ENCODE measurements around the gene WWOX.

Gene WWOX

DNA sequence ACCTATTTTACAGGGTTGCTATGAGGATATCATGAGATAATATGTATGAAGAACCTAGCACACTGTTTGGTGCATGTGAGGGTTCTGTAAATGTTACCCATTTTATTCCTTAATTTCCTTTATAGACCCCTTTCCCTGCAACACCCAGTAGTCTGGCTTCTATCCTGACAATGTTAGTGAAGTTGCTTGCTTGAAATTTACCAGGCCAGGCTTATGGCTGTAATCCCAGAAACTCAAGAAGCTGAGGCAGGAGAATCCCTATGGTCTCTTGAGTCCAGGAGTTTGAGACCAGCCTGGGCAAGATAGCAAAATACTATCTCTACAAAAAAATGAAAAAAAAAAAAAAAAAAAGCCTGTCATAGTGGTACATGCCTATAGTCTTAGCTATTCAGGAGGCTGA lies 779.1 kb downstream of the WWOX start:
- H3K4me3 ChIP-seq (ENCODE audit: low read length), result no peak overlapping the region
- TF ChIP-seq CTCF (IDR thresholded peaks at IDR 0.05; ENCODE audit: insufficient read depth, low read depth, low read length, missing control alignments), result no peak
- DNase-seq (ENCODE audit: low read depth), result no peak

DNA sequence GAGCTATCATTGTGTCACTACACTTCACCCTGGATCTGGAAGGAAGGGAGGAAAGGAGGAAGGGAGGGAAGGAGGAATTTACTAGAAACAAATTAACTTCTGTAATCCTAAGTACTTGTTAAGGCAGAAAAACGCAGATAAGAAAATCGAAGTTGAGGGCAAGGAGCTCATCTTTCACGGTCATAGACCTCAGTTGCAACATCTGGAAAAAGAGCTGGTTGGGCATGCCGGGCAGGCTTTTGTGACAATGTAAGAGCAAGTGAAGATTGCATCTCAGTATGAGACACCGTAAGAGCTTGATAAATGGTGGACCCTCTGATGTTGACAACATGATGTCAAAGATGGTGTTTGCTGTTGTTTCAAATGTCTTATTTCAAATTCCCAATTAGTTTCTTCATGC lies 779.6 kb downstream of the WWOX start:
- no peak for DNase-seq (ENCODE audit: low read depth)
- TF ChIP-seq CTCF (IDR thresholded peaks at IDR 0.05; ENCODE audit: insufficient read depth, low read depth, low read length, missing control alignments), result no peak
- no peak overlapping the region for H3K4me3 ChIP-seq (ENCODE audit: low read length)

DNA sequence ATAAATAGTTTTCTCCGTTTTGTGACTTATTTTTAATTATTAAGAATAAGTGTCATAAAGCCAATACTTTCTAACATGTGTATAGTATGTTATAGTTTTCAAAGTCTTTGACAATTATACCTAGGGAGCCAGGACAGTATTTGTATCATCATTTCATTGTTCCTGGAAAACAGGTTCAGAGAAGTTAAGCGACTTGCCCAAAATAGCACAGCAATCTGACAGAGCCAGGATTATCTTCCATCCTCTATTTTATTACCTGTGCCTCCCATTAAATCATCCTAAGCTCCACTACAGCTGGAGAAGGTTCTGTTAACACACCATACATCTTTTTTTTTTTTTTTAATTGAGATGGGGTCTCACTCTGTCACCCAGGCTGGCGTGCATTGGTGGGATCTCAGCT lies 782.7 kb downstream of the WWOX start:
- no peak overlapping the region for H3K4me3 ChIP-seq (ENCODE audit: low read length)
- no peak for DNase-seq (ENCODE audit: low read depth)
- no peak for TF ChIP-seq CTCF (IDR thresholded peaks at IDR 0.05; ENCODE audit: insufficient read depth, low read depth, low read length, missing control alignments)

GRCh38 chr16:78882751-78883150 lies 783.3 kb downstream of the WWOX start:
- H3K4me3 ChIP-seq (ENCODE audit: low read length), result no peak overlapping the region
- DNase-seq (ENCODE audit: low read depth), result no peak
- no peak for TF ChIP-seq CTCF (IDR thresholded peaks at IDR 0.05; ENCODE audit: insufficient read depth, low read depth, low read length, missing control alignments)

DNA sequence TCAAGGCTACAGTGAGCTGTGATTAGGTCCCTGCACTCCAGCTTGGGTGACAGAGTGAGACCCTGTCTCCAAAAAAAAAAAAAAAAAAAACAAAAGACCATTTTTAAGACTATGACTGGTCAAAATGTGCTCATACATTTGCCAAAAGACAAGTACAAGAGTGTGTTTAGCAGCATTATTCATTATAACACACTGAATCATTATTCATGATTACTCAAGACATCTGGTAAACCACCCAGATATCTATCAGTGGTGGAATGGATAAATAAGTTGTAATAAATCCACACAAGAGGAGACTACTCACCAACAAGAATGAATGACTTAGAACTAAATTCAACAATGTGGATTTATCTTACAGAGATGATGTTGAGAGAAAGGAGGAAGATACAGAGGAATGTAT lies 784.8 kb downstream of the WWOX start:
- no peak for DNase-seq (ENCODE audit: low read depth)
- TF ChIP-seq CTCF (IDR thresholded peaks at IDR 0.05; ENCODE audit: insufficient read depth, low read depth, low read length, missing control alignments), result no peak
- H3K4me3 ChIP-seq (ENCODE audit: low read length), result no peak overlapping the region

DNA sequence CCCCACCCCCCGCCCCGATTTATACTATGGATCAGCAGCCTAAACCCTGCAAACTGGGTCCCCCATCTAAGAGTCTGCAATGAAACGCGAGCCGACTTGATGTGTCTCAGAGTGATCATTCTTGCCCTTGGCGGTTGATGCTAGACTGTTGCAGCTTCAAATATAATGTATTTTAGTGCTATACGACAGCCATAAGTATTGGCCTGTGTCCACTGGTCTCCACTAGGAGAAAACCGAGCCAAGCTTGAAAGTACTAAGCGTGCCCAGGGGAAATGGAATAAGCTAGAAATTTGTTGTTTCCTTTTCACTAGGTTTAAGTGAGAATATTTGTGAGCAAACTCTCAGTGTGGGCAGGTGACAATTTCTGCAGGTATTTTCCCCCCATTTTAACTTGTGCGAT lies 789.9 kb downstream of the WWOX start:
- no peak overlapping the region for H3K4me3 ChIP-seq (ENCODE audit: low read length)
- DNase-seq (ENCODE audit: low read depth), result no peak
- no peak for TF ChIP-seq CTCF (IDR thresholded peaks at IDR 0.05; ENCODE audit: insufficient read depth, low read depth, low read length, missing control alignments)

DNA sequence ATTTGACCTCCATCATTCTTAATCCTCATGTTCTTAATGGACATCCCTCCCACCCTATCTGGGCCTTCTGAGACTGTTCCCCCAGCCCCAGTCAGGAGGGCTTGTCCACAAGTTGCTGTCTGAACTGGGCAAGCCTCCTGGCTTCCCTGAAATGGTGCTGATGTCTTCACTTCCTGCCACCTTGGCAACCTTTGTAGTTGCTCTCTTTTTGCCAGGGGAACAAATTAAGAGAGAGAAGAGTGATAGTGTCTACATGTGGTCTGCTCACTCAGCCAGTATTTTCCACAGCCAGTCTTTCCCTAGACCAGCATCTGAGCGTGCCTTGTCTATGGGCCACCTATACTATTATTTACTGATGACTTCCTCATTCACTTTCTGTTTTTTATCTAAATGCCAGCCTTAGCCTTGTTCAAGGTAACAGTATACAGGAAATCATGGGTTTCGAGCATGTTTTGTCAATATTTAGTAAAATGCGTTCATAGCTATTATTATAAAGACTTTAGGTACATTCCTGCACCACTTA lies 791.0 kb downstream of the WWOX start:
- H3K4me3 ChIP-seq (ENCODE audit: low read length), result no peak overlapping the region
- no peak for TF ChIP-seq CTCF (IDR thresholded peaks at IDR 0.05; ENCODE audit: insufficient read depth, low read depth, low read length, missing control alignments)
- DNase-seq (ENCODE audit: low read depth), result no peak

All from epithelial cell of esophagus (primary cell).